H1 (cell line): ENCODE data around the gene TSKU. TPM values are rescaled to one million over a fixed set of nuclear protein-coding genes. Genes with fewer than 3 reads are reported as not detected.

Experiments used
- CBX5 ChIP-seq: fragments of 300-800, 300-1000 bp; sonication (generic); IDR thresholded peaks from 2 replicates; pipeline ENCODE4 v1.7.1; 2016; ENCODE audit warnings: antibody characterized with exemption, low read length, low read depth
- CHD7 ChIP-seq: fragments of 300-600 bp; sonication (generic); IDR thresholded peaks from 2 replicates; pipeline ENCODE4 v1.7.1; 2012; ENCODE audit warnings: low read length, moderate library complexity, mild to moderate bottlenecking, inconsistent platforms; ENCODE audit not compliant: insufficient replicate concordance
- TEAD4 ChIP-seq: IDR thresholded peaks from 2 replicates; pipeline ENCODE4 v1.6.1; 2012; ENCODE audit warnings: low read depth, low read length, inconsistent platforms, mixed read lengths
- polyA plus RNA-seq, 7 experiments: library from polyadenylated mRNA; depleted of rRNA in 3 of 7; stranded (reverse) in 5 of 7; unstranded in 2 of 7; fragments of >200 nt in 5 of 7; fragments of 200-250 nt in 2 of 7; gene quantifications; 1 replicate in 5 of 7; 2 replicates in 1 of 7; 4 replicates in 1 of 7; pipeline versions ENCODE4 v1.2.1 to v1.2.3, GENCODE V29; 2011 to 2013; ENCODE audit warnings: missing spikeins in 2 of 7, mixed read lengths in 2 of 7
- total RNA-seq: library from RNA; stranded (reverse); fragmentation: NEBNext Ultra II Directional; extraction: Animal tissue kit (Norgen Biotek cat#: 25700); gene quantifications from 2 replicates; pipeline ENCODE4 v1.2.1, GENCODE V29; 2021

Gene TSKU
- total and polyA plus RNA-seq, 2 of the 8 experiments (the other 6 are each of a cell fraction or from before 2014, with no cell fraction given), result 22.8 to 28.4 TPM

- no peak for TF ChIP-seq CHD7
- TF ChIP-seq CBX5, result no peak
- TF ChIP-seq TEAD4, result no peak
Measured at GRCh38 chr11:76790251-76790650, 7.1 kb downstream of the TSKU start (continued).
